DOHH2 (cell line): ENCODE measurements around the gene STARD8.

Experiments used
- H3F3A ChIP-seq: fragments of 200-600 bp; sonication (generic), shearing (Covaris generic); 2 replicates; pipeline ENCODE4 v1.6.0; 2016; ENCODE audit warnings: antibody characterized with exemption, mild to moderate bottlenecking; ENCODE audit not compliant: control insufficient read depth, insufficient read depth
- H3K27ac ChIP-seq: fragments of 200-600 bp; sonication (generic); 2 replicates; pipeline ENCODE4 v1.5.1; 2014; ENCODE audit warnings: low read depth, mild to moderate bottlenecking, low read length, moderate library complexity
- H3K27me3 ChIP-seq: fragments of 200-600 bp; sonication (generic); 2 replicates; pipeline ENCODE4 v1.6.1; 2014; ENCODE audit warnings: mild to moderate bottlenecking, low read length, mixed read lengths; ENCODE audit not compliant: control insufficient read depth
- H3K36me3 ChIP-seq: fragments of 200-600 bp; sonication (generic); 2 replicates; pipeline ENCODE4 v1.6.1; 2014; ENCODE audit warnings: mild to moderate bottlenecking, low read length, moderate library complexity, mixed read lengths; ENCODE audit not compliant: control insufficient read depth
- H3K4me1 ChIP-seq: fragments of 200-600 bp; sonication (generic); 2 replicates; pipeline ENCODE4 v1.6.1; 2014; ENCODE audit warnings: mild to moderate bottlenecking, low read length, mixed read lengths; ENCODE audit not compliant: control insufficient read depth
- H3K4me2 ChIP-seq: fragments of 200-600 bp; sonication (generic); 2 replicates; pipeline ENCODE4 v1.6.0; 2014; ENCODE audit warnings: mild to moderate bottlenecking, low read length, moderate library complexity
- H3K4me3 ChIP-seq: fragments of 200-600 bp; sonication (generic); 2 replicates; pipeline ENCODE4 v1.5.1; 2014; ENCODE audit warnings: mild to moderate bottlenecking, low read length, mixed read lengths
- H3K79me2 ChIP-seq: fragments of 200-600 bp; sonication (generic); 2 replicates; pipeline ENCODE4 v1.6.1; 2014; ENCODE audit warnings: mild to moderate bottlenecking, low read length, mixed read lengths; ENCODE audit not compliant: control insufficient read depth
- H3K9me2 ChIP-seq: fragments of 200-600 bp; sonication (generic); replicated peaks from 2 replicates; pipeline ENCODE4 v1.6.1; 2014; ENCODE audit warnings: mild to moderate bottlenecking, low read length, mixed read lengths; ENCODE audit not compliant: control insufficient read depth
- H3K9me3 ChIP-seq: fragments of 200-600 bp; sonication (generic); 2 replicates; pipeline ENCODE4 v1.6.1; 2014; ENCODE audit warnings: antibody characterized with exemption, low read length, mixed read lengths; ENCODE audit not compliant: control insufficient read depth, insufficient read depth
- H4K20me1 ChIP-seq: fragments of 200-600 bp; sonication (generic); 2 replicates; pipeline ENCODE4 v1.6.0; 2014; ENCODE audit warnings: low read depth, mild to moderate bottlenecking, antibody characterized with exemption, low read length, moderate library complexity; ENCODE audit not compliant: control insufficient read depth, insufficient read depth
- CTCF ChIP-seq: fragments of 200-600 bp; sonication (generic); IDR thresholded peaks from one replicate; pipeline ENCODE4 v1.5.1; 2014; ENCODE audit warnings: antibody characterized with exemption, mild to moderate bottlenecking, low read depth, low read length; ENCODE audit not compliant: poor library complexity, severe bottlenecking
- EZH2phosphoT487 ChIP-seq: fragments of 200-600 bp; sonication (generic); IDR thresholded peaks from 2 replicates; pipeline ENCODE4 v1.6.1; 2017; ENCODE audit warnings: borderline replicate concordance, mild to moderate bottlenecking, antibody characterized with exemption, low read length, moderate library complexity, mixed read lengths

The STARD8 gene

DNA sequence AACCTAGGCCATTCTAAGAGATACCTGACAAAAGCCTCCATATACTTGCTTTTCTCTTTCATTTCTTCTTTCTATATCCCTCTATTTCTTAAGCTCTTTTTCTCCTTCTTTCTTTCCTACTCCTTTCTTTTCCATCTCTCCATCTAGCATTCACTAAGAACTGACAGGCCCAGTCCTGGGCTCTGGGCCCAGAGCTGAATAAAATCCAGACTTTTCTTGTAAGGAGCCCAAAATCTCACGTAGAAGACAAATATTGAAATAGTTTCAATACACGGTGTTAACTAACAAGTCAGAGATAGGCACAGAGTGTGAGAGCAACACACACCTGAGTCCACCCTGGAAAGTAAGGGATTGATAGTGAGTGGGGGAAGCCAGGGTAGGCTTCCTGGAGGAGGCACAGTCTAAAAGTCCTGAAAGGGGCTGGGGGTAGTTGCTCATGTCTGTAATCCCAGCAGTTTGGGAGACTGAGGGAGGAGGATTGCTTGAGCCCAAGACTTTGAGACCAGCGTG, 108.2 kb downstream of the STARD8 start:
- H3K36me3 ChIP-seq, result no peaks in the 10 kb centered on the region
- H3K4me2 ChIP-seq, result no peak overlapping the region
- H3K4me3 ChIP-seq, result no peak overlapping the region
- no peaks in the 10 kb centered on the region for H3K79me2 ChIP-seq
- H3K9me2 ChIP-seq, result no peaks in the 10 kb centered on the region
- no peaks in the 10 kb centered on the region for H3K4me1 ChIP-seq
- no peaks in the 10 kb centered on the region for H3F3A ChIP-seq
- H3K27ac ChIP-seq, result no peak overlapping the region
- no peaks in the 10 kb centered on the region for H3K27me3 ChIP-seq
- no peaks in the 10 kb centered on the region for H3K9me3 ChIP-seq
- TF ChIP-seq CTCF, result no peak
- no peak for TF ChIP-seq EZH2phosphoT487
- no peaks in the 10 kb centered on the region for H4K20me1 ChIP-seq

- no peaks in the 10 kb centered on the region for H3F3A ChIP-seq
- no peak for TF ChIP-seq EZH2phosphoT487
- no peak for TF ChIP-seq CTCF
- H3K27ac ChIP-seq, result no peak overlapping the region
- no peaks in the 10 kb centered on the region for H3K79me2 ChIP-seq
- no peak overlapping the region for H3K4me3 ChIP-seq
- no peaks in the 10 kb centered on the region for H3K9me3 ChIP-seq
- no peak overlapping the region for H3K4me2 ChIP-seq
- H3K9me2 ChIP-seq, result no peaks in the 10 kb centered on the region
- H3K4me1 ChIP-seq, result no peaks in the 10 kb centered on the region
- H4K20me1 ChIP-seq, result no peaks in the 10 kb centered on the region
- no peaks in the 10 kb centered on the region for H3K36me3 ChIP-seq
- no peaks in the 10 kb centered on the region for H3K27me3 ChIP-seq
These were observed 109.9 kb downstream of the STARD8 start for GRCh38 chrX:68757331-68757730.

DNA sequence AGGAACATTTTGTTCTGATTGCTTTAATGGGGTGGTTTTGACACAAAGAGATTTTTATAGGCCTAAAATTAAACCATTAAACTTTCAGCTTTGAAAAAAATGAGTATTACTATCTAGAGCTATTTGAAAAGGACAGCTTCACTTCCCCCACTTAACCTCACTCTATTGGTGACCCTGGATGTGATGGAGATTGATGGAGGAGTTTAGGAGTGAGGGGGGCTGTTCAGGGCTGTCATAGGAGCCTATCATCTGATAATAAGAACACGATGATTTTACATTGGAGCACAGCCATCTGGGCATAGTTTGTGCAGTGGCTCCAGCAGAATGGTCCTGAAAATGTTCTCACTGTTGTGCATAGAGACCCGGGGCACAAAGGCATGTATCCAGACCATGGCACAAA, 110.3 kb downstream of the STARD8 start:
- Histone ChIP-seq H3K9me2 (no peaks in the 10 kb centered on the region), H3K4me2 (no peak overlapping the region), H3K4me1 (no peaks in the 10 kb centered on the region), H3F3A (no peaks in the 10 kb centered on the region), H3K4me3 (no peak overlapping the region), H4K20me1 (no peaks in the 10 kb centered on the region), H3K36me3 (no peaks in the 10 kb centered on the region), H3K79me2 (no peaks in the 10 kb centered on the region), H3K27ac (no peak overlapping the region), H3K9me3 (no peaks in the 10 kb centered on the region), H3K27me3 (no peaks in the 10 kb centered on the region)
- TF ChIP-seq EZH2phosphoT487 (no peak), CTCF (no peak)

- no peaks in the 10 kb centered on the region for H3K9me2 ChIP-seq
- no peak for TF ChIP-seq CTCF
- no peak for TF ChIP-seq EZH2phosphoT487
- no peaks in the 10 kb centered on the region for H3K79me2 ChIP-seq
- no peaks in the 10 kb centered on the region for H3K4me1 ChIP-seq
- no peaks in the 10 kb centered on the region for H4K20me1 ChIP-seq
- H3K27ac ChIP-seq, result no peak overlapping the region
- no peaks in the 10 kb centered on the region for H3K36me3 ChIP-seq
- no peak overlapping the region for H3K4me3 ChIP-seq
- H3K27me3 ChIP-seq, result no peaks in the 10 kb centered on the region
- no peaks in the 10 kb centered on the region for H3K9me3 ChIP-seq
- H3K4me2 ChIP-seq, result no peak overlapping the region
- H3F3A ChIP-seq, result no peaks in the 10 kb centered on the region
These were observed 111.2 kb downstream of the STARD8 start for GRCh38 chrX:68758671-68759070.
